ENCODE data around the gene KARS1. TPM values are rescaled to one million over a fixed set of nuclear protein-coding genes. Genes with fewer than 3 reads are reported as not detected.

KARS1 gene
- total RNA-seq, 1 donor from 2014 or later, result 95.9 TPM

- no peak within 1 kb of the TSS for H3K27ac ChIP-seq
- no peaks in the 10 kb centered on the region for H3K9me3 ChIP-seq
- no peak within 1 kb of the TSS for H3K4me3 ChIP-seq
- DNase-seq (no peak), ATAC-seq (no peak)
- TF ChIP-seq CTCF (IDR thresholded peaks at IDR 0.05), result no peak
- intact Hi-C loops (cut with DNase I), result no loop called here
- no peaks in the 10 kb centered on the region for H3K4me1 ChIP-seq
- H3K27me3 ChIP-seq (ENCODE audit: low read depth), result no peaks in the 10 kb centered on the region
- H3K36me3 ChIP-seq, result no peaks in the 10 kb centered on the region
Measured at GRCh38 chr16:75676909-75677308, 29.4 kb upstream of the KARS1 start, which contains the start of gene CPHXL2. TSS of gene CPHXL2 (minus strand) at chr16:75677009. CDS start at chr16:75676999, 10 bp downstream.

- intact Hi-C loops (cut with DNase I), result no loop called here
- H3K9me3 ChIP-seq, result no peaks in the 10 kb centered on the region
- ATAC-seq (no peak), DNase-seq (no peak)
- no peaks in the 10 kb centered on the region for H3K4me1 ChIP-seq
- H3K36me3 ChIP-seq, result no peaks in the 10 kb centered on the region
- H3K27ac ChIP-seq, result no peak overlapping the region
- no peak for TF ChIP-seq CTCF (IDR thresholded peaks at IDR 0.05)
- H3K4me3 ChIP-seq, result no peak overlapping the region
- H3K27me3 ChIP-seq (ENCODE audit: low read depth), result no peaks in the 10 kb centered on the region
Measured at GRCh38 chr16:75667503-75667902, 20.0 kb upstream of the KARS1 start.

- H3K4me1 ChIP-seq, result peaks cover 14% of the 10 kb centered on the region
- H3K27me3 ChIP-seq (ENCODE audit: low read depth), result no peaks in the 10 kb centered on the region
- H3K27ac ChIP-seq, result no peak overlapping the region
- intact Hi-C loops (cut with DNase I), result no loop called here
- H3K9me3 ChIP-seq, result no peaks in the 10 kb centered on the region
- ATAC-seq (no peak), DNase-seq (no peak)
- H3K4me3 ChIP-seq, result no peak overlapping the region
- no peak for TF ChIP-seq CTCF (IDR thresholded peaks at IDR 0.05)
- H3K36me3 ChIP-seq, result peaks cover 58% of the 10 kb centered on the region
Measured at GRCh38 chr16:75660726-75661302, 13.3 kb upstream of the KARS1 start.

- DNase-seq (no peak), ATAC-seq (no peak)
- no peaks in the 10 kb centered on the region for H3K27me3 ChIP-seq (ENCODE audit: low read depth)
- H3K4me3 ChIP-seq, result no peak overlapping the region
- H3K9me3 ChIP-seq, result no peaks in the 10 kb centered on the region
- intact Hi-C loops (cut with DNase I), result no loop called here
- H3K4me1 ChIP-seq, result peaks cover 14% of the 10 kb centered on the region
- H3K27ac ChIP-seq, result no peak overlapping the region
- peaks cover 63% of the 10 kb centered on the region for H3K36me3 ChIP-seq
- no peak for TF ChIP-seq CTCF (IDR thresholded peaks at IDR 0.05)
Measured at GRCh38 chr16:75660321-75660720, 12.9 kb upstream of the KARS1 start.

- no peak for ATAC-seq
- Histone ChIP-seq H3K36me3 (peaks cover 77% of the 10 kb centered on the region), H3K27me3 (ENCODE audit: low read depth) (no peaks in the 10 kb centered on the region), H3K9me3 (no peaks in the 10 kb centered on the region), H3K4me3 (no peak overlapping the region), H3K4me1 (peaks cover 21% of the 10 kb centered on the region), H3K27ac (no peak overlapping the region)
- TF ChIP-seq CTCF (IDR thresholded peaks at IDR 0.05), result no peak
- intact Hi-C loops (cut with DNase I), result no loop called here
- DNase-seq, result no peak
Measured at GRCh38 chr16:75658175-75658574, 10.7 kb upstream of the KARS1 start.

Data from lower lobe of right lung (tissue), 2 donors.